ENCODE data around the gene DRAXIN.

DRAXIN gene

GRCh38 chr1:11738096-11738495, 46.6 kb downstream of the DRAXIN start:
- ATAC-seq (replicated peaks) (no peak), DNase-seq (no peak)
- Mint-ChIP-seq H3K4me1 (peaks cover 41 to 62% of the 10 kb centered on the region in 2 donors), H3K36me3 (peaks cover 2 to 3% of the 10 kb centered on the region in 2 donors), H3K27ac (no peak overlapping the region), H3K4me3 (no peak overlapping the region), H3K9me3 (no peaks in the 10 kb centered on the region), H3K27me3 (no peaks in the 10 kb centered on the region)

GRCh38 chr1:11738783-11739182, 47.3 kb downstream of the DRAXIN start:
- ATAC-seq (replicated peaks) (no peak), DNase-seq (no peak)
- peaks cover 2 to 3% of the 10 kb centered on the region in 2 donors for H3K36me3 Mint-ChIP-seq
- no peak overlapping the region for H3K4me3 Mint-ChIP-seq
- H3K27ac Mint-ChIP-seq = no peak overlapping the region
- H3K4me1 Mint-ChIP-seq = peaks cover 41 to 62% of the 10 kb centered on the region in 2 donors
- H3K9me3 Mint-ChIP-seq = no peaks in the 10 kb centered on the region
- no peaks in the 10 kb centered on the region for H3K27me3 Mint-ChIP-seq

- H3K9me3 Mint-ChIP-seq = no peaks in the 10 kb centered on the region
- no peak overlapping the region for H3K27ac Mint-ChIP-seq
- H3K4me1 Mint-ChIP-seq = peaks cover 38 to 62% of the 10 kb centered on the region in 2 donors
- H3K36me3 Mint-ChIP-seq = peaks cover 4 to 7% of the 10 kb centered on the region in 2 donors
- peak overlapping the region in 1 of 2 donors; percentile 49 for H3K4me3 Mint-ChIP-seq
- DNase-seq (no peak), ATAC-seq (replicated peaks) (peak; percentile 28 to 38)
- H3K27me3 Mint-ChIP-seq = no peaks in the 10 kb centered on the region
Observed at GRCh38 chr1:11740258-11741192, 49.0 kb downstream of the DRAXIN start.

- Mint-ChIP-seq H3K27ac (no peak overlapping the region), H3K27me3 (no peaks in the 10 kb centered on the region), H3K4me3 (no peak overlapping the region), H3K36me3 (peaks cover 2 to 9% of the 10 kb centered on the region in 2 donors), H3K9me3 (no peaks in the 10 kb centered on the region), H3K4me1 (peaks cover 32 to 57% of the 10 kb centered on the region in 2 donors)
- no peak for DNase-seq
- ATAC-seq (replicated peaks) = no peak
Observed at GRCh38 chr1:11741482-11741881, 50.0 kb downstream of the DRAXIN start.

- Mint-ChIP-seq H3K36me3 (peaks cover 2 to 13% of the 10 kb centered on the region in 2 donors), H3K9me3 (no peaks in the 10 kb centered on the region), H3K27ac (no peak overlapping the region), H3K4me3 (no peak overlapping the region), H3K27me3 (no peaks in the 10 kb centered on the region), H3K4me1 (peaks cover 28 to 51% of the 10 kb centered on the region in 2 donors)
- ATAC-seq (replicated peaks) (no peak), DNase-seq (no peak)
Observed at GRCh38 chr1:11741919-11742558, 50.5 kb downstream of the DRAXIN start.

GRCh38 chr1:11744287-11744686, 52.8 kb downstream of the DRAXIN start:
- Mint-ChIP-seq H3K36me3 (peaks cover 2 to 26% of the 10 kb centered on the region in 2 donors), H3K27me3 (no peaks in the 10 kb centered on the region), H3K4me3 (no peak overlapping the region), H3K27ac (no peak overlapping the region), H3K9me3 (no peaks in the 10 kb centered on the region), H3K4me1 (peaks cover 19 to 34% of the 10 kb centered on the region in 2 donors)
- no peak for ATAC-seq (replicated peaks)
- DNase-seq = no peak

GRCh38 chr1:11746092-11746491, 54.6 kb downstream of the DRAXIN start:
- H3K4me3 Mint-ChIP-seq = no peak overlapping the region
- no peak for ATAC-seq (replicated peaks)

GRCh38 chr1:11746795-11747487, 55.4 kb downstream of the DRAXIN start:
- Mint-ChIP-seq H3K4me3 (no peak overlapping the region), H3K27ac (no peak overlapping the region), H3K4me1 (peaks cover 6 to 12% of the 10 kb centered on the region in 2 donors), H3K9me3 (no peaks in the 10 kb centered on the region), H3K36me3 (peaks cover 2 to 32% of the 10 kb centered on the region in 2 donors), H3K27me3 (no peaks in the 10 kb centered on the region)
- DNase-seq = no peak
- no peak for ATAC-seq (replicated peaks)

More at GRCh38 chr1:11746092-11746491, 54.6 kb downstream of the DRAXIN start:
- Mint-ChIP-seq H3K27ac (no peak overlapping the region), H3K27me3 (no peaks in the 10 kb centered on the region), H3K36me3 (peaks cover 2 to 32% of the 10 kb centered on the region in 2 donors), H3K4me1 (peaks cover 9 to 17% of the 10 kb centered on the region in 2 donors), H3K9me3 (no peaks in the 10 kb centered on the region)
- DNase-seq = no peak

GRCh38 chr1:11748294-11749202, 57.0 kb downstream of the DRAXIN start:
- H3K9me3 Mint-ChIP-seq = no peaks in the 10 kb centered on the region
- no peaks in the 10 kb centered on the region for H3K27me3 Mint-ChIP-seq
- H3K4me1 Mint-ChIP-seq = peaks cover 5% of the 10 kb centered on the region in 2 donors
- H3K36me3 Mint-ChIP-seq = peaks cover 2 to 32% of the 10 kb centered on the region in 2 donors
- peak; percentile 5 to 20 for ATAC-seq (replicated peaks)
- no peak for DNase-seq
- peak overlapping the region; percentile 81 for H3K27ac Mint-ChIP-seq
- no peak overlapping the region for H3K4me3 Mint-ChIP-seq

- Mint-ChIP-seq H3K27me3 (no peaks in the 10 kb centered on the region), H3K36me3 (peaks cover 2 to 32% of the 10 kb centered on the region in 2 donors), H3K4me1 (peaks cover 5% of the 10 kb centered on the region in 2 donors), H3K9me3 (no peaks in the 10 kb centered on the region), H3K4me3 (no peak overlapping the region), H3K27ac (peak overlapping the region; percentile 81)
- ATAC-seq (replicated peaks) (peak; percentile 64 to 96), DNase-seq (peak; percentile 51)
Observed at GRCh38 chr1:11749203-11749689, 57.7 kb downstream of the DRAXIN start.

- ATAC-seq (replicated peaks) (no peak), DNase-seq (no peak)
- Mint-ChIP-seq H3K27me3 (no peaks in the 10 kb centered on the region), H3K36me3 (peaks cover 0 to 29% of the 10 kb centered on the region in 2 donors), H3K9me3 (no peaks in the 10 kb centered on the region), H3K4me3 (no peak overlapping the region), H3K4me1 (peaks cover 5% of the 10 kb centered on the region in 2 donors), H3K27ac (no peak overlapping the region)
Observed at GRCh38 chr1:11749996-11750395, 58.5 kb downstream of the DRAXIN start.

- Mint-ChIP-seq H3K36me3 (peaks cover 0 to 23% of the 10 kb centered on the region in 2 donors), H3K9me3 (no peaks in the 10 kb centered on the region), H3K4me1 (peaks cover 5% of the 10 kb centered on the region in 2 donors), H3K4me3 (no peak overlapping the region), H3K27me3 (peaks cover 3 to 4% of the 10 kb centered on the region in 2 donors), H3K27ac (no peak overlapping the region)
- no peak for DNase-seq
- ATAC-seq (replicated peaks) = no peak
Observed at GRCh38 chr1:11751087-11751486, 59.6 kb downstream of the DRAXIN start.

GRCh38 chr1:11752359-11753088, 61.0 kb downstream of the DRAXIN start:
- no peak overlapping the region for H3K4me3 Mint-ChIP-seq
- H3K27ac Mint-ChIP-seq = no peak overlapping the region
- H3K27me3 Mint-ChIP-seq = peaks cover 9 to 12% of the 10 kb centered on the region in 2 donors
- peaks cover 5% of the 10 kb centered on the region in 2 donors for H3K4me1 Mint-ChIP-seq
- DNase-seq (no peak), ATAC-seq (replicated peaks) (no peak)
- H3K9me3 Mint-ChIP-seq = no peaks in the 10 kb centered on the region
- H3K36me3 Mint-ChIP-seq = peaks cover 0 to 17% of the 10 kb centered on the region in 2 donors

Data from stimulated activated naive B cell treated with anti-CD40 and anti-IgM and Interleukin-4, amounts not matched to agents 10 μg/mL and 1 μg/mL and 100 μg/mL, for 72 hours (primary cell).